ENCODE measurements around the gene ICAM5. TPM values are rescaled to one million over a fixed set of nuclear protein-coding genes. Genes with fewer than 3 reads are reported as not detected.

ICAM5 gene
- total and polyA plus RNA-seq, 10 of the 15 experiments (the other 5 are each of a cell fraction or from before 2014, with no cell fraction given), result 0.14 to 4.6 (median 0.94) TPM; not detected in 2

- TF ChIP-seq USF2 (IDR thresholded peaks at IDR 0.05; ENCODE audit: borderline replicate concordance, low read depth, low read length) (peak; percentile 94), ZNF384 (IDR thresholded peaks at IDR 0.05; ENCODE audit: borderline replicate concordance, low read depth, low read length) (no peak), SPI1 (IDR thresholded peaks at IDR 0.05; ENCODE audit: borderline replicate concordance, insufficient read depth, low read depth, low read length) (no peak), REST (IDR thresholded peaks at IDR 0.05; ENCODE audit: low read depth, low read length) (no peak), PAX8 (IDR thresholded peaks at IDR 0.05) (no peak), PBX3 (IDR thresholded peaks at IDR 0.05; ENCODE audit: insufficient replicate concordance, low read depth, low read length) (no peak), CHD1 (IDR thresholded peaks at IDR 0.05; ENCODE audit: low read depth, low read length) (no peak), NFYA (IDR thresholded peaks at IDR 0.05; ENCODE audit: borderline replicate concordance, low read depth, low read length) (no peak), NRF1 (conservative IDR thresholded peaks at IDR 0.05; ENCODE audit: low read depth, low read length) (peak; percentile 70), NFYB (IDR thresholded peaks at IDR 0.05; ENCODE audit: insufficient read depth, low read depth, low read length) (no peak), ASH2L (IDR thresholded peaks at IDR 0.05; ENCODE audit: borderline replicate concordance, low read depth) (0 out of 2 replicates have a peak, but pooled peaks have one; percentile 55), TAF1 (IDR thresholded peaks at IDR 0.05; ENCODE audit: borderline replicate concordance, low read depth, low read length) (peak; percentile 62; the same call in 1 of the 2 replicates), NR2C2 (IDR thresholded peaks at IDR 0.05; ENCODE audit: borderline replicate concordance, control insufficient read depth, insufficient read length, low read depth) (no peak), MLLT1 (IDR thresholded peaks at IDR 0.05) (no peak), RAD21 (IDR thresholded peaks at IDR 0.05; ENCODE audit: insufficient read depth, low read depth, low read length) (no peak), SKIL (IDR thresholded peaks at IDR 0.05; ENCODE audit: low read depth, poor library complexity, severe bottlenecking) (no peak), MTA3 (IDR thresholded peaks at IDR 0.05; ENCODE audit: borderline replicate concordance, low read length) (peak; percentile 47; the same call in 1 of the 2 replicates), ATF7 (IDR thresholded peaks at IDR 0.05; ENCODE audit: low read depth) (no peak), SMARCA5 (IDR thresholded peaks at IDR 0.05) (no peak)
These were observed 25.8 kb downstream of the ICAM5 start, which contains the start of gene FDX2 (continued) for GRCh38 chr19:10315335-10316214.

All from GM12878 (cell line).